MM.1S (cell line): ENCODE data around the gene NHP2.

ENCODE experiments used
- DNase-seq: peaks from one replicate; pipeline ENCODE4 v3.0.0-alpha.2; 2015
- H2AFZ ChIP-seq: fragments of 300-600 bp; sonication (generic); 2 replicates; pipeline ENCODE4 v1.6.0; 2016; ENCODE audit warnings: antibody characterized with exemption, low read length
- H3F3A ChIP-seq: fragments of 300-600 bp; sonication (generic); 2 replicates; pipeline ENCODE4 v1.6.1; 2016; ENCODE audit warnings: mild to moderate bottlenecking, antibody characterized with exemption, low read length, moderate library complexity, mixed read lengths; ENCODE audit not compliant: insufficient read depth
- H3K27ac ChIP-seq: fragments of 300-600 bp; sonication (generic); 2 replicates; pipeline ENCODE4 v1.5.1; 2016; ENCODE audit warnings: mild to moderate bottlenecking, low read length
- H3K27me3 ChIP-seq: fragments of 300-600 bp; sonication (generic); replicated peaks from 2 replicates; pipeline ENCODE4 v1.6.0; 2016; ENCODE audit warnings: low read length; ENCODE audit not compliant: insufficient read depth
- H3K36me3 ChIP-seq: fragments of 300-600 bp; sonication (generic); replicated peaks from 2 replicates; pipeline ENCODE4 v1.6.1; 2016; ENCODE audit warnings: mild to moderate bottlenecking, low read length, mixed read lengths; ENCODE audit not compliant: insufficient read depth
- H3K4me1 ChIP-seq: fragments of 300-600 bp; sonication (generic); 2 replicates; pipeline ENCODE4 v1.6.1; 2016; ENCODE audit warnings: low read length, mixed read lengths
- H3K4me2 ChIP-seq: fragments of 300-600 bp; sonication (generic); 2 replicates; pipeline ENCODE4 v1.6.0; 2016; ENCODE audit warnings: low read depth, low read length
- H3K4me3 ChIP-seq: fragments of 300-600 bp; sonication (generic); 2 replicates; pipeline ENCODE4 v1.5.1; 2016; ENCODE audit warnings: low read length, mixed read lengths
- H3K79me2 ChIP-seq: fragments of 300-600 bp; sonication (generic); 2 replicates; pipeline ENCODE4 v1.6.1; 2016; ENCODE audit warnings: mixed run types, low read length, mixed read lengths
- H3K9ac ChIP-seq: fragments of 300-600 bp; sonication (generic); 2 replicates; pipeline ENCODE4 v1.6.1; 2016; ENCODE audit warnings: low read length, mixed read lengths
- H3K9me2 ChIP-seq: fragments of 300-600 bp; sonication (generic); replicated peaks from 2 replicates; pipeline ENCODE4 v1.6.1; 2016; ENCODE audit warnings: mild to moderate bottlenecking, low read length, mixed read lengths; ENCODE audit not compliant: insufficient read depth
- H3K9me3 ChIP-seq: fragments of 300-600 bp; sonication (generic); replicated peaks from 2 replicates; pipeline ENCODE4 v1.6.1; 2016; ENCODE audit warnings: mild to moderate bottlenecking, low read length, mixed read lengths; ENCODE audit not compliant: insufficient read depth
- H4K20me1 ChIP-seq: fragments of 300-600 bp; sonication (generic); 2 replicates; pipeline ENCODE4 v1.6.1; 2016; ENCODE audit warnings: mild to moderate bottlenecking, low read length, moderate library complexity, mixed read lengths; ENCODE audit not compliant: insufficient read depth
- EZH2 ChIP-seq: fragments of 300-600 bp; sonication (generic); optimal IDR thresholded peaks from 2 replicates; pipeline ENCODE3; 2017; ENCODE audit warnings: low read depth, mild to moderate bottlenecking, antibody characterized with exemption, low read length, mixed read lengths
- EZH2phosphoT487 ChIP-seq: fragments of 300-600 bp; sonication (generic); IDR thresholded peaks from 2 replicates; pipeline ENCODE4 v1.6.1; 2018; ENCODE audit warnings: antibody characterized with exemption, low read length
- TF ChIP-seq, protein P1 (sequence below): fragments of 300-600 bp; sonication (generic); IDR thresholded peaks from 2 replicates; pipeline ENCODE4 v1.5.1; 2016; ENCODE audit warnings: antibody characterized with exemption, low read length, mixed read lengths

Gene NHP2

DNA sequence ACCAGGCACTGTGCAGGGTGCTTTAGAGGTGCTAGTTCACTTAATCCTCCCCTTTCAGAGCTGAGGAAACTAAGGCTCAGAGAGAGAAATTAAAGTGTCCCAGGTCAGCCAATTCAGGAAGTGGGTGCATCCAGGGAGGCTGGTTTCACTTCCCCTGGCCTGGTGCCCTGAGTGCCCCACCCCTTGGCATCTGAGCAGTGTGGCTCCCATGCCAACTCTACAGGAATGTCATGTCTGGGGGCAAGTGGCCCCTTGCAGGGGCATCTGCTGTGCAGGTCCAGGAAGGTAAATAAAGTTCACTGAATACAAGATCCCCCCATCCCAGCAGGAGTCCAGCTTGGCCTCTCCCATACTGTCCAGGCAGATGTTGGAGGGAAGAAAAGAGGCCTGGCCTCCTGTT lies 44.7 kb downstream of the NHP2 start:
- H3K9ac ChIP-seq = no peak overlapping the region
- no peaks in the 10 kb centered on the region for H3K36me3 ChIP-seq
- no peak overlapping the region for H3K4me3 ChIP-seq
- H3K27me3 ChIP-seq = peaks cover 23% of the 10 kb centered on the region
- peaks cover 4% of the 10 kb centered on the region; the same call in 1 of the 2 replicates for H3K4me1 ChIP-seq
- no peaks in the 10 kb centered on the region for H4K20me1 ChIP-seq
- H3K79me2 ChIP-seq = no peaks in the 10 kb centered on the region
- DNase-seq = no peak
- no peaks in the 10 kb centered on the region for H3F3A ChIP-seq
- no peak for TF ChIP-seq EZH2
- TF ChIP-seq EZH2phosphoT487 = no peak
- TF ChIP-seq, protein P1, sequence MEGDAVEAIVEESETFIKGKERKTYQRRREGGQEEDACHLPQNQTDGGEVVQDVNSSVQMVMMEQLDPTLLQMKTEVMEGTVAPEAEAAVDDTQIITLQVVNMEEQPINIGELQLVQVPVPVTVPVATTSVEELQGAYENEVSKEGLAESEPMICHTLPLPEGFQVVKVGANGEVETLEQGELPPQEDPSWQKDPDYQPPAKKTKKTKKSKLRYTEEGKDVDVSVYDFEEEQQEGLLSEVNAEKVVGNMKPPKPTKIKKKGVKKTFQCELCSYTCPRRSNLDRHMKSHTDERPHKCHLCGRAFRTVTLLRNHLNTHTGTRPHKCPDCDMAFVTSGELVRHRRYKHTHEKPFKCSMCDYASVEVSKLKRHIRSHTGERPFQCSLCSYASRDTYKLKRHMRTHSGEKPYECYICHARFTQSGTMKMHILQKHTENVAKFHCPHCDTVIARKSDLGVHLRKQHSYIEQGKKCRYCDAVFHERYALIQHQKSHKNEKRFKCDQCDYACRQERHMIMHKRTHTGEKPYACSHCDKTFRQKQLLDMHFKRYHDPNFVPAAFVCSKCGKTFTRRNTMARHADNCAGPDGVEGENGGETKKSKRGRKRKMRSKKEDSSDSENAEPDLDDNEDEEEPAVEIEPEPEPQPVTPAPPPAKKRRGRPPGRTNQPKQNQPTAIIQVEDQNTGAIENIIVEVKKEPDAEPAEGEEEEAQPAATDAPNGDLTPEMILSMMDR = no peak
- no peak overlapping the region for H2AFZ ChIP-seq
- H3K9me2 ChIP-seq = no peaks in the 10 kb centered on the region
- no peak overlapping the region for H3K4me2 ChIP-seq
- H3K9me3 ChIP-seq = no peaks in the 10 kb centered on the region
- no peak overlapping the region for H3K27ac ChIP-seq

- H3F3A ChIP-seq = no peaks in the 10 kb centered on the region
- H2AFZ ChIP-seq = no peak overlapping the region
- H3K36me3 ChIP-seq = no peaks in the 10 kb centered on the region
- H3K4me3 ChIP-seq = no peak overlapping the region
- no peak for DNase-seq
- H3K9me2 ChIP-seq = no peaks in the 10 kb centered on the region
- no peaks in the 10 kb centered on the region for H3K79me2 ChIP-seq
- no peak for TF ChIP-seq EZH2
- TF ChIP-seq, protein P1 = no peak
- no peak for TF ChIP-seq EZH2phosphoT487
- H3K27ac ChIP-seq = no peak overlapping the region
- H3K9ac ChIP-seq = no peak overlapping the region
- H4K20me1 ChIP-seq = no peaks in the 10 kb centered on the region
- H3K4me2 ChIP-seq = no peak overlapping the region
- no peaks in the 10 kb centered on the region for H3K9me3 ChIP-seq
- peaks cover 4% of the 10 kb centered on the region; the same call in 1 of the 2 replicates for H3K4me1 ChIP-seq
- peaks cover 21% of the 10 kb centered on the region for H3K27me3 ChIP-seq
Observed at GRCh38 chr5:178108446-178108845, 45.2 kb downstream of the NHP2 start.

- Histone ChIP-seq H3F3A (no peaks in the 10 kb centered on the region), H3K4me2 (no peak overlapping the region), H3K4me1 (peaks cover 4% of the 10 kb centered on the region; the same call in 1 of the 2 replicates), H3K9ac (no peak overlapping the region), H3K4me3 (no peak overlapping the region), H3K9me3 (no peaks in the 10 kb centered on the region), H3K79me2 (no peaks in the 10 kb centered on the region), H3K36me3 (no peaks in the 10 kb centered on the region), H3K27ac (no peak overlapping the region), H2AFZ (no peak overlapping the region), H4K20me1 (no peaks in the 10 kb centered on the region), H3K9me2 (no peaks in the 10 kb centered on the region), H3K27me3 (peaks cover 18% of the 10 kb centered on the region)
- DNase-seq = no peak
- TF ChIP-seq EZH2phosphoT487 (no peak), EZH2 (no peak)
Observed at GRCh38 chr5:178107756-178108310, 45.9 kb downstream of the NHP2 start.

DNA sequence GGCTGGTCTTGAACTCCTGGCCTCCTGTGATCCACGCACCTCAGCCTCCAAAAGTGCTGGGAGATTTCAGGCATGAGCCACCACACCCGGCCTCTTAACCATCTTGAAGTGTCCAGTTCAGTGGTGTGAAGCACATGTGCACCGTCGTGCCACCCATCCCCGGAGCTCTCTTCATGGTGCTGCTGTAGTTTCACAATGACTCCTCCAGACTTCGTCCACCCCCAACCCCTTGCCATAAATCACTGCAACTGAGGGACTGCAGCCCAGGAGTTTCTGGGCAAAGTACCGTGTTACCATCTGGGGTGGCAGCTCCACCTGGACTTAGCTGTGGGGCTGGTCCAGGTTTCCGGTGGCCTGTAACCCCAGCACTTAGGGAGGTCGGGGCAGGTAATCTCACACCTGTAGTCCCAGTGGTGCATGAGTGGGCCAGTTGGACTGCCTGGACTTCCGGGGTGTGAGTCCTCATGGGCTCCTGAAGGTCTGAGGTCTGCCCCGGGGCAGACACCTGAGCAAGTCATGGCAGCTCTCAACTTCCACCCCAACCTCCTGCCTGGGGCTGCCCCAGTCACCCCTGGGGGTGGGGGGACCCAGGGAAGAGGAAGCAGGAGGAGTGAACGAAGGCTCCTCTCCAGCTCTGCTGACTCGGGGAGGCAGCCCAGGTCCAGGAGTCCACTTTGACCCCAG lies 47.0 kb downstream of the NHP2 start:
- Histone ChIP-seq H3K4me3 (no peak overlapping the region), H3K9me2 (no peaks in the 10 kb centered on the region), H4K20me1 (no peaks in the 10 kb centered on the region), H3K4me2 (no peak overlapping the region), H3K4me1 (peaks cover 4% of the 10 kb centered on the region; the same call in 1 of the 2 replicates), H3K9me3 (no peaks in the 10 kb centered on the region), H3K36me3 (no peaks in the 10 kb centered on the region), H3K27me3 (peaks cover 7% of the 10 kb centered on the region), H3K9ac (no peak overlapping the region), H3F3A (no peaks in the 10 kb centered on the region), H3K79me2 (no peaks in the 10 kb centered on the region), H2AFZ (no peak overlapping the region), H3K27ac (no peak overlapping the region)
- TF ChIP-seq EZH2phosphoT487 = no peak
- no peak for TF ChIP-seq EZH2
- TF ChIP-seq, protein P1 = no peak
- DNase-seq = no peak
